H1 (cell line): ENCODE results near the gene USP9Y. TPM values are rescaled to one million over a fixed set of nuclear protein-coding genes. Genes with fewer than 3 reads are reported as not detected.

Source experiments
- CTCF ChIA-PET: fragments of 300-600 bp; sonication (Branson Sonifier 250); formaldehyde crosslinking; loops from one replicate; lab custom pipeline; 2021; ENCODE audit not compliant: partially characterized antibody; lab: Charles Lee
- POLR2A ChIA-PET: fragments of 300-600 bp; sonication (Branson Sonifier 250); formaldehyde crosslinking; loops from one replicate; lab custom pipeline; 2021; ENCODE audit warnings: inconsistent platforms; ENCODE audit not compliant: partially characterized antibody; lab: Charles Lee
- DNase-seq, 2 experiments: peaks; one replicate each; pipeline versions ENCODE4 v3.0.0 to v3.0.0-alpha.2; 2010 to 2022; ENCODE audit warnings: low spot score in 2 of 2, low read depth in 1 of 2, mixed read lengths in 1 of 2
- FAIRE-seq: peaks from 2 replicates; lab custom pipeline; 2011; peaks lifted over from hg19 to GRCh38; lab: Jason Lieb, UNC
- H2AFZ ChIP-seq: 2 replicates; pipeline ENCODE4 v1.8.1; 2012; ENCODE audit warnings: low read length, inconsistent platforms
- H2AK5ac ChIP-seq: 2 replicates; pipeline ENCODE4 v1.6.1; 2013; ENCODE audit warnings: low read depth, low read length
- H2BK120ac ChIP-seq: replicated peaks from 2 replicates; pipeline ENCODE3; 2013; ENCODE audit warnings: low read depth, low read length, inconsistent platforms
- H2BK12ac ChIP-seq: 2 replicates; pipeline ENCODE4 v1.6.1; 2013; ENCODE audit warnings: low read depth, low read length
- H2BK15ac ChIP-seq: 2 replicates; pipeline ENCODE4 v1.6.1; 2013; ENCODE audit warnings: low read length
- H2BK20ac ChIP-seq: 2 replicates; pipeline ENCODE4 v1.6.1; 2013; ENCODE audit warnings: low read length
- H2BK5ac ChIP-seq: 2 replicates; pipeline ENCODE4 v1.6.1; 2013; ENCODE audit warnings: low read depth, low read length
- H3K14ac ChIP-seq: 2 replicates; pipeline ENCODE4 v1.6.1; 2013; ENCODE audit warnings: inconsistent platforms; ENCODE audit not compliant: insufficient read length
- H3K18ac ChIP-seq: 2 replicates; pipeline ENCODE4 v1.6.1; 2013; ENCODE audit warnings: low read length; ENCODE audit errors: extremely low read depth
- H3K23ac ChIP-seq: 2 replicates; pipeline ENCODE4 v1.6.1; 2013; ENCODE audit warnings: inconsistent platforms; ENCODE audit not compliant: insufficient read length
- H3K23me2 ChIP-seq: 2 replicates; pipeline ENCODE4 v1.6.1; 2013; ENCODE audit warnings: low read depth, low read length
- H3K27ac ChIP-seq: 2 replicates; pipeline ENCODE4 v1.6.1; 2011; ENCODE audit warnings: low read depth, low read length, inconsistent platforms
- H3K27me3 ChIP-seq, 4 experiments: replicated peaks in 1 of 4; 1 replicate in 1 of 4; 2 replicates in 3 of 4; pipeline versions ENCODE4 v1.6.1 to v1.8.1; 2011 to 2013; ENCODE audit warnings: low read length in 3 of 4, mild to moderate bottlenecking in 3 of 4, inconsistent platforms in 2 of 4, mixed read lengths in 2 of 4, moderate library complexity in 1 of 4; ENCODE audit not compliant: control insufficient read depth in 3 of 4, insufficient read depth in 3 of 4; ENCODE audit errors: extremely low read depth in 1 of 4
- H3K36me3 ChIP-seq, 4 experiments: 2 replicates each; pipeline versions ENCODE4 v1.6.1 to v1.8.1; 2011 to 2013; ENCODE audit warnings: mild to moderate bottlenecking in 4 of 4, low read length in 3 of 4, moderate library complexity in 2 of 4, control low read depth in 1 of 4, inconsistent platforms in 1 of 4; ENCODE audit not compliant: insufficient read depth in 4 of 4, control insufficient read depth in 2 of 4
- H3K4ac ChIP-seq: replicated peaks from 2 replicates; pipeline ENCODE3; 2013; ENCODE audit warnings: low read length, low read depth, mixed read lengths, inconsistent platforms; ENCODE audit not compliant: insufficient read length
- H3K4me1 ChIP-seq, 4 experiments: replicated peaks in 1 of 4; 1 replicate in 1 of 4; 2 replicates in 3 of 4; pipeline versions ENCODE4 v1.6.1 to v1.8.1; 2011 to 2013; ENCODE audit warnings: low read length in 3 of 4, inconsistent platforms in 2 of 4, mixed read lengths in 1 of 4; ENCODE audit not compliant: insufficient read depth in 4 of 4, control insufficient read depth in 3 of 4
- H3K4me2 ChIP-seq, 2 experiments: 2 replicates each; pipeline versions ENCODE4 v1.6.1 to v1.8.1; 2011 to 2013; ENCODE audit warnings: low read depth in 2 of 2, low read length in 2 of 2, control low read depth in 1 of 2, inconsistent platforms in 1 of 2, mild to moderate bottlenecking in 1 of 2; ENCODE audit not compliant: insufficient read depth in 1 of 2
- H3K4me3 ChIP-seq, 4 experiments: fragments of 200-600, 300-600 bp in 1 of 4; sonication (generic), shearing (Covaris generic), sonication (Bioruptor Twin) in 1 of 4; 2 replicates each; pipeline versions ENCODE4 v1.5.1 to v1.8.1; 2011 to 2016; ENCODE audit warnings: low read length in 4 of 4, low read depth in 3 of 4, control low read depth in 2 of 4, inconsistent platforms in 2 of 4, mild to moderate bottlenecking in 2 of 4, mixed read lengths in 1 of 4, moderate library complexity in 1 of 4; ENCODE audit not compliant: insufficient read depth in 2 of 4; ENCODE audit errors: extremely low read depth in 1 of 4
- H3K56ac ChIP-seq: replicated peaks from 2 replicates; pipeline ENCODE3; 2013; ENCODE audit warnings: low read depth, mild to moderate bottlenecking, mixed read lengths, low read length, inconsistent platforms; ENCODE audit not compliant: insufficient read length
- H3K79me1 ChIP-seq: 2 replicates; pipeline ENCODE4 v1.6.1; 2013; ENCODE audit warnings: low read depth, low read length, control low read depth
- H3K79me2 ChIP-seq, 2 experiments: 2 replicates each; pipeline versions ENCODE4 v1.6.1 to v1.8.1; 2012 to 2013; ENCODE audit warnings: low read length in 2 of 2, mild to moderate bottlenecking in 2 of 2, inconsistent platforms in 1 of 2; ENCODE audit not compliant: insufficient read depth in 2 of 2, control insufficient read depth in 1 of 2
- H3K9ac ChIP-seq, 4 experiments: replicated peaks in 1 of 4; 1 replicate in 1 of 4; 2 replicates in 3 of 4; pipeline versions ENCODE4 v1.6.1 to v1.8.1; 2011 to 2013; ENCODE audit warnings: low read depth in 3 of 4, low read length in 3 of 4, control low read depth in 2 of 4, mild to moderate bottlenecking in 2 of 4, moderate library complexity in 2 of 4, inconsistent platforms in 1 of 4; ENCODE audit errors: extremely low read depth in 1 of 4
- H3K9me3 ChIP-seq, 2 experiments: 2 replicates each; pipeline versions ENCODE4 v1.6.1 to v1.8.1; 2012 to 2013; ENCODE audit warnings: mild to moderate bottlenecking in 2 of 2, moderate library complexity in 2 of 2, control low read depth in 1 of 2, inconsistent platforms in 1 of 2, low read depth in 1 of 2, low read length in 1 of 2, mixed read lengths in 1 of 2; ENCODE audit not compliant: insufficient read depth in 2 of 2
- H4K20me1 ChIP-seq, 2 experiments: replicated peaks in 1 of 2; 2 replicates each; pipeline versions ENCODE3 to v1.8.1; 2011 to 2013; ENCODE audit warnings: inconsistent platforms in 2 of 2, low read length in 2 of 2, mild to moderate bottlenecking in 1 of 2; ENCODE audit not compliant: insufficient read depth in 2 of 2, control insufficient read depth in 1 of 2
- H4K5ac ChIP-seq: 2 replicates; pipeline ENCODE4 v1.6.1; 2013; ENCODE audit warnings: low read length, low read depth, mixed read lengths, inconsistent platforms; ENCODE audit not compliant: insufficient read length
- H4K8ac ChIP-seq: 2 replicates; pipeline ENCODE4 v1.8.0; 2013; ENCODE audit warnings: mild to moderate bottlenecking, moderate library complexity, low read length, inconsistent platforms; ENCODE audit not compliant: insufficient read depth; ENCODE audit errors: extremely low read depth
- H4K91ac ChIP-seq: replicated peaks from 2 replicates; pipeline ENCODE3; 2013; ENCODE audit warnings: low read length, mixed read lengths, inconsistent platforms; ENCODE audit not compliant: insufficient read length
- EGR1 ChIP-seq: IDR thresholded peaks from 2 replicates; pipeline ENCODE4 v1.6.1; 2011; ENCODE audit warnings: low read depth, low read length, borderline replicate concordance
- whole genome bisulfite sequencing, 2 experiments: shearing (Covaris generic) in 1 of 2; methylation state at CpG; one replicate each; pipeline versions ENCODE4 v1.1.6 to v1.1.7; 2013 to 2015; ENCODE audit warnings: low lambda C conversion rate in 2 of 2, mixed read lengths in 2 of 2, inconsistent platforms in 1 of 2, low coverage in 1 of 2, missing lambda C conversion rate in 1 of 2; ENCODE audit not compliant: insufficient replicate concordance in 2 of 2, insufficient coverage in 1 of 2, insufficient read length in 1 of 2; ENCODE audit errors: extremely low coverage in 1 of 2, missing lambda C conversion rate in 1 of 2; 5-methylcytosine and 5-hydroxymethylcytosine counted together
- polyA plus RNA-seq, 7 experiments: library from polyadenylated mRNA; depleted of rRNA in 3 of 7; stranded (reverse) in 5 of 7; unstranded in 2 of 7; fragments of >200 nt in 5 of 7; fragments of 200-250 nt in 2 of 7; gene quantifications; 1 replicate in 5 of 7; 2 replicates in 1 of 7; 4 replicates in 1 of 7; pipeline versions ENCODE4 v1.2.1 to v1.2.3, GENCODE V29; 2011 to 2013; ENCODE audit warnings: missing spikeins in 2 of 7, mixed read lengths in 2 of 7
- total RNA-seq: library from RNA; stranded (reverse); fragmentation: NEBNext Ultra II Directional; extraction: Animal tissue kit (Norgen Biotek cat#: 25700); gene quantifications from 2 replicates; pipeline ENCODE4 v1.2.1, GENCODE V29; 2021

USP9Y gene
- total and polyA plus RNA-seq, 2 of the 8 experiments (the other 6 are each of a cell fraction or from before 2014, with no cell fraction given): 28.3 to 34.1 TPM

- Histone ChIP-seq H3K4me2 (no peak overlapping the region), H3K23ac (no peak overlapping the region), H3K23me2 (no peaks in the 10 kb centered on the region), H3K27me3 (no peaks in the 10 kb centered on the region), H2BK12ac (no peak overlapping the region), H2BK20ac (no peak overlapping the region), H3K4me1 (no peaks in the 10 kb centered on the region; a peak in 1 of 7 replicates), H2BK5ac (no peak overlapping the region), H3K79me1 (no peaks in the 10 kb centered on the region), H3K4ac (no peak overlapping the region), H3K27ac (no peak overlapping the region), H4K20me1 (no peaks in the 10 kb centered on the region), H4K91ac (no peak overlapping the region), H3K36me3 (peaks cover 0 to 2% (median 0%) of the 10 kb centered on the region in 4 experiments; a peak in 2 of 8 replicates), H2BK15ac (no peak overlapping the region), H2BK120ac (no peak overlapping the region), H3K9ac (no peak overlapping the region), H4K8ac (no peak overlapping the region), H3K18ac (no peak overlapping the region), H3K79me2 (no peaks in the 10 kb centered on the region), H3K4me3 (no peak overlapping the region), H4K5ac (no peak overlapping the region), H3K9me3 (no peaks in the 10 kb centered on the region), H3K14ac (no peak overlapping the region), H3K56ac (no peak overlapping the region), H2AFZ (no peak overlapping the region), H2AK5ac (no peak overlapping the region)
- no peak for TF ChIP-seq EGR1
- POLR2A ChIA-PET: no interaction called here
- CTCF ChIA-PET: no interaction called here
- FAIRE-seq (no peak), DNase-seq (no peak)
- WGBS, 2 experiments: 89% methylated on average over 4 of the region's 4 CpGs; no CpG with 5 or more reads in 1 of the 2 experiments
Observed at GRCh38 chrY:12765976-12766375, 64.9 kb downstream of the USP9Y start.
